Measurements from ENCODE around the gene ATG10.
"Not testable (repeated sequence)": the region's sequence is repeated elsewhere in the genome, so short reads cannot be mapped to it uniquely, and the experiment has no call there.

The ATG10 gene

GRCh38 chr5:81986126-81986525 lies 14.3 kb downstream of the ATG10 start:
- no peak for TF ChIP-seq CTCF (IDR thresholded peaks at IDR 0.05; ENCODE audit: low read depth, low read length, missing control alignments)
- Histone ChIP-seq H3K4me3 (ENCODE audit: low read depth, low read length) (no peak overlapping the region), H3K36me3 (replicated peaks) (no peaks in the 10 kb centered on the region), H3K27me3 (replicated peaks) (no peaks in the 10 kb centered on the region), H3K27ac (no peak overlapping the region)
- no peak for DNase-seq
- in situ Hi-C loops (cut with HindIII; ENCODE audit: low pct_ligation_motif_present, low sequenced_read_pairs) = no loop called here

GRCh38 chr5:81989204-81989603 lies 17.4 kb downstream of the ATG10 start:
- no peaks in the 10 kb centered on the region for H3K36me3 ChIP-seq (replicated peaks)
- no peak for TF ChIP-seq CTCF (IDR thresholded peaks at IDR 0.05; ENCODE audit: low read depth, low read length, missing control alignments)
- H3K27ac ChIP-seq = no peak overlapping the region
- no peaks in the 10 kb centered on the region for H3K27me3 ChIP-seq (replicated peaks)
- in situ Hi-C loops (cut with HindIII; ENCODE audit: low pct_ligation_motif_present, low sequenced_read_pairs) = no loop called here
- DNase-seq = no peak
- no peak overlapping the region for H3K4me3 ChIP-seq (ENCODE audit: low read depth, low read length)

GRCh38 chr5:81994679-81995078 lies 22.9 kb downstream of the ATG10 start:
- no peaks in the 10 kb centered on the region for H3K27me3 ChIP-seq (replicated peaks)
- no peak overlapping the region for H3K4me3 ChIP-seq (ENCODE audit: low read depth, low read length)
- H3K27ac ChIP-seq = no peak overlapping the region
- DNase-seq = no peak
- no peak for TF ChIP-seq CTCF (IDR thresholded peaks at IDR 0.05; ENCODE audit: low read depth, low read length, missing control alignments)
- in situ Hi-C loops (cut with HindIII; ENCODE audit: low pct_ligation_motif_present, low sequenced_read_pairs) = no loop called here
- H3K36me3 ChIP-seq (replicated peaks) = no peaks in the 10 kb centered on the region

- Histone ChIP-seq H3K36me3 (replicated peaks) (no peaks in the 10 kb centered on the region), H3K27ac (no peak overlapping the region), H3K4me3 (ENCODE audit: low read depth, low read length) (no peak overlapping the region), H3K27me3 (replicated peaks) (no peaks in the 10 kb centered on the region)
- no peak for TF ChIP-seq CTCF (IDR thresholded peaks at IDR 0.05; ENCODE audit: low read depth, low read length, missing control alignments)
- DNase-seq = no peak
- in situ Hi-C loops (cut with HindIII; ENCODE audit: low pct_ligation_motif_present, low sequenced_read_pairs) = no loop called here
Measured at GRCh38 chr5:81995407-81995806, 23.6 kb downstream of the ATG10 start.

- Histone ChIP-seq H3K27me3 (replicated peaks) (no peaks in the 10 kb centered on the region), H3K27ac (no peak overlapping the region), H3K36me3 (replicated peaks) (no peaks in the 10 kb centered on the region), H3K4me3 (ENCODE audit: low read depth, low read length) (no peak overlapping the region)
- DNase-seq = peak; percentile 60
- in situ Hi-C loops (cut with HindIII; ENCODE audit: low pct_ligation_motif_present, low sequenced_read_pairs) = no loop called here
- no peak for TF ChIP-seq CTCF (IDR thresholded peaks at IDR 0.05; ENCODE audit: low read depth, low read length, missing control alignments)
Measured at GRCh38 chr5:82004511-82004910, 32.7 kb downstream of the ATG10 start.

- DNase-seq; H3K27ac ChIP-seq; H3K36me3 ChIP-seq (replicated peaks); H3K27me3 ChIP-seq (replicated peaks); H3K4me3 ChIP-seq (ENCODE audit: low read depth, low read length); in situ Hi-C loops (cut with HindIII; ENCODE audit: low pct_ligation_motif_present, low sequenced_read_pairs): not testable (repeated sequence)
Measured at GRCh38 chr5:82009869-82010268, 38.0 kb downstream of the ATG10 start.
